GM04504 (cell line): ENCODE data around the gene CTIF.
A peak's percentile ranks its signal among the peaks of the same experiment; 100 is the strongest.

Experiments used
- DNase-seq: peaks from one replicate; pipeline ENCODE4 v3.0.0-alpha.2; 2012; ENCODE audit warnings: low read depth

The CTIF gene

GRCh38 chr18:48732767-48733424 lies 194.1 kb downstream of the CTIF start:
- DNase-seq, result no peak

GRCh38 chr18:48733643-48734253 lies 194.9 kb downstream of the CTIF start:
- no peak for DNase-seq

GRCh38 chr18:48734460-48734859 lies 195.6 kb downstream of the CTIF start:
- no peak for DNase-seq

- DNase-seq, result no peak
Measured at GRCh38 chr18:48735080-48735676, 196.3 kb downstream of the CTIF start.

GRCh38 chr18:48735681-48736255 lies 196.9 kb downstream of the CTIF start:
- no peak for DNase-seq

- no peak for DNase-seq
Measured at GRCh38 chr18:48736321-48737260, 197.8 kb downstream of the CTIF start.

- DNase-seq, result no peak
Measured at GRCh38 chr18:48739266-48740067, 200.6 kb downstream of the CTIF start.

GRCh38 chr18:48740068-48740440 lies 201.2 kb downstream of the CTIF start:
- no peak for DNase-seq

GRCh38 chr18:48740851-48741485 lies 202.1 kb downstream of the CTIF start:
- DNase-seq, result no peak

GRCh38 chr18:48741866-48742265 lies 203.0 kb downstream of the CTIF start:
- no peak for DNase-seq

- no peak for DNase-seq
Measured at GRCh38 chr18:48742304-48742703, 203.5 kb downstream of the CTIF start.

GRCh38 chr18:48742706-48743475 lies 204.1 kb downstream of the CTIF start:
- DNase-seq, result peak; percentile 82

- DNase-seq, result no peak
Measured at GRCh38 chr18:48743886-48744285, 205.1 kb downstream of the CTIF start.

- DNase-seq, result no peak
Measured at GRCh38 chr18:48745293-48745692, 206.5 kb downstream of the CTIF start.

- no peak for DNase-seq
Measured at GRCh38 chr18:48749768-48750167, 210.9 kb downstream of the CTIF start.

GRCh38 chr18:48750485-48751175 lies 211.8 kb downstream of the CTIF start:
- DNase-seq, result no peak

GRCh38 chr18:48751727-48752468 lies 213.1 kb downstream of the CTIF start:
- DNase-seq, result no peak

GRCh38 chr18:48752478-48752877 lies 213.6 kb downstream of the CTIF start:
- no peak for DNase-seq

- DNase-seq, result no peak
Measured at GRCh38 chr18:48752928-48753327, 214.1 kb downstream of the CTIF start.
